HG03039 (cell line): ENCODE data around the gene CNIH2.

ENCODE experiments used
- ATAC-seq: cut with Tn5 transposase; IDR thresholded peaks from one replicate; pipeline ENCODE4 v1.9.1; 2021; ENCODE audit warnings: mild to moderate bottlenecking, moderate library complexity; ENCODE audit not compliant: unreplicated experiment

The CNIH2 gene

DNA sequence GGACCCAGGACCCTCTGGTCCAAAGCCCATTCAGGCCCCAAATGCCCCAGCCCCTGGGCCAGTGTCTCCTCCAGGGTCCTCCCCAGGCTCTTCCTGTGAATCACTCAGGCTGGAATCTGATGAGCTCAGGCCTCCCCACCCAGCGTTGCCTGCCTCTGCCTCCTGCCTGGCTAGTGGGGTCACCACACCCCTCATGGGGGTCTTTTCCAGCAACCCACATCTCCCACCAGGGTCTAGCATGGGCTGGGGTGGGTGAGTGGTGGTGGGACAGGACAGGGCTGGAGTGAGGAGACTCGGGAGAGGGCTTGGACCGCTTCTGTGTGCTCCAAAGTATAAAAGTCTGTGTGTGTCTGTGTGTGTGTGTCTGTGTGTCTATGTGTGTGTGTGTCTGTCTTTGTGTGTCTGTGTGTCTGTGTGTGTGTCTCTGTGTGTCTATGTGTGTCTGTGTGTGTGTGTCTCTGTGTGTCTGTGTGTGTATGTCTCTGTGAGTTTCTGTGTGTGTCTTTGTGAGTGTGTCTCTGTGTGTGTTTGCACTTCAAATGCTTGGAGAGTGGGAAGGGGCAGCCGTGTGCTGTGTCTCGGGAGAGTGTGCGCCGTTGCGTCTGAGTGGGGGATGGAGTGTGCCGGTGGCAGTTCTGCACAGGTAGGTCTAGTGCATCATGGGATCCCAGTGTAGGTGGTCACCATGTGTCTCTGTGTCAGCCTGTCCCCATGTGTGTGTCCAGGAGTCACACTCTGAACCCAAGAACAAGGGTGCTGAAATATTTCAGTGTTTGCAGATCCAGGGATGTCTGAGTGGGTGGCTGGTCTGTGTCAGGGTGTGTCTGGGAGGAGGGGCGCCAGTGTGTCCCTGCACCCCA lies 49.4 kb downstream of the CNIH2 start:
- no peak for ATAC-seq

DNA sequence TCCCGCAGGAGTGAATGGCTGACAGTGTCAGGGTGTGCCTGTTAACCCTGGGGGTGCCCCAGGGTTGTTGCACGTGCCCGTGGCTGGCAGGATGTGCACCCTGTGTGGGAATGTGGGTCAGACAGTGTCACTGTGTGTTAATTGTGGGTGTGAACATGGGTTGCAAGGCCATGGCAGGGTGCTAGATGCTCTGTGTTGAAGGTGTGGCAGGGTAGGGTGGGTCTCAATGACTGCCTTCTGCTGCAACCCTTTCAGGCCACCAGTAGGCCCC lies 50.0 kb downstream of the CNIH2 start:
- no peak for ATAC-seq

DNA sequence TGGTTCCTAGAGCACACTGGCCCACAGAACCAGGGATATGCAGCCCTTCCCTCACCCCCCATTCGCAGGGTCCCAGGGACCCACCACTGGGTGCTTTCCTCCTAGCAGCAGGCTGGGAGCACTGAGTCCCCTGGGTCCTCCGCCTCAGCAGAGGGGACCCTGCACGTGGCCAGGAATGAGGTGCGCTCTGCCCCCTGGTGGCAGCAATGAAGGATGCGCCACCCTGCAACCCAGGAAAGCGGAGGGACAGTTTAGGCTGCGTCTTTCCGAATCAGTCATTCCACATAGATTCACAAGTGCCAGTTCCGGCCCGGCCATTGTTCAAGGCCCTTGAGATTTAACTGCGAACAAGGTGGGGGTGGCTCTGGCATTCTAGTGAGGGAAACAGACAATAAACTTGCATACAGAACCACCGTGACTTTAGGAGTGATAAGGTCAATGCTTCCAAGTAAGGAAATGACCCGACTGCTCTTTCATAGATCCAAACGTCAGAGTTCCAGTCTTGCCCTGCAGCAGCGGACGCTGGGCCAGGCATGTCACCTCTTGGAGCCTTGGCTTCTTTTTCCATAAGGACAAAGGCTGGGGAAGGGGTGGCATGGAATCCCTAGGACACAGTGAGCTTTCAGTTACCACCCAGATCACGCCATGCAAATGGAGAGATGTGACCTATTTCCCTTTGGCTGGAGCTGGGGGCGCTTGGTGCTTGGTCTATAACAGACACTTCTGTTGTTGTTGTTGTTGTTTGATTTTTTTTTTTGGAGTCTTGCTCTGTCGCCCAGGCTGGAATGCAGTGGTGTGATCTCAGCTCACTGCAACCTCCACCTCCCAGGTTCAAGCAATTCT lies 50.5 kb downstream of the CNIH2 start:
- ATAC-seq = no peak

DNA sequence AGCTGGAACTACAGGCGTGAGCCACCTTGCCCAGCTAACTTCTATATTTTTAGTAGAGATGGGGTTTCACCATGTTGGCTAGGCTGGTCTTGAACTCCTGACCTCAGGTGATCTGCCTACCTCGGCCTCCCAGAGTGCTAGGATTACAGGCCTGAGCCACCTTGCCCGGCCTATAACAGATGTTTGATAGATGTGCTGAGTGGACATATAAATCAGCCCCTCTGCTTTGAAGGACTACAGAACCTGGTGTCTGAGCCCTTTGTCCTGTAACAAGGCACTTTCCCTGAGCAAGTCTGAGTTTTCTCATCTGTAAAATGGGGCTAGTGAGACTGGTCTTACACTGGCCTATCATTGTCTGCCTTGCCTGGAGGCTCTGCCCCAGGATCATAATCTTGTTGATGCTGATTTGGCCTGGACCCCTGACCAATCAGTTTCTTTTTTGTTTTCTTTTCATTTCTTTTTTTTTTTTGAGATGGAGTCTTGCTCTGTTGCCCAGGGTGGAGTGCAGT lies 51.2 kb downstream of the CNIH2 start:
- no peak for ATAC-seq

DNA sequence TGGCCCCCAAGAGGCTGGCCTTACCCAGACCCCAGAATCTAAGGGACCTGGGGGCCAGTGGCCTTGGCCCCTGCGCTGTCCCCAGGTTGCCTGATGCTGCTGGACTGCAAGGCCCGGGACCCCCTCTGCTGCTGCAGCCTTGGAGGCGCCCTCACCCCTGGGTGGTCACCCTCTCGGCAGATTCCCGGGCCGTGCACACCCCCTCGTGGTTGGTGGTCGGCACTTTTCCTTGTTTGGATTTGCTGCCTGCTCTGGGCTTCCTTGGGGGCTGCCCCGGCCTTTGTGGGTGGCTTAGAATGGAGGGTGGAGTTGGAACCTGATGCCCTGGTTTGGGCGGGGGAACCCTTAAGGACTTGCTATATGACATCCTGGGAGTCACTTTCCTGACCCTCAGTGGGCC lies 53.0 kb downstream of the CNIH2 start:
- ATAC-seq = no peak

DNA sequence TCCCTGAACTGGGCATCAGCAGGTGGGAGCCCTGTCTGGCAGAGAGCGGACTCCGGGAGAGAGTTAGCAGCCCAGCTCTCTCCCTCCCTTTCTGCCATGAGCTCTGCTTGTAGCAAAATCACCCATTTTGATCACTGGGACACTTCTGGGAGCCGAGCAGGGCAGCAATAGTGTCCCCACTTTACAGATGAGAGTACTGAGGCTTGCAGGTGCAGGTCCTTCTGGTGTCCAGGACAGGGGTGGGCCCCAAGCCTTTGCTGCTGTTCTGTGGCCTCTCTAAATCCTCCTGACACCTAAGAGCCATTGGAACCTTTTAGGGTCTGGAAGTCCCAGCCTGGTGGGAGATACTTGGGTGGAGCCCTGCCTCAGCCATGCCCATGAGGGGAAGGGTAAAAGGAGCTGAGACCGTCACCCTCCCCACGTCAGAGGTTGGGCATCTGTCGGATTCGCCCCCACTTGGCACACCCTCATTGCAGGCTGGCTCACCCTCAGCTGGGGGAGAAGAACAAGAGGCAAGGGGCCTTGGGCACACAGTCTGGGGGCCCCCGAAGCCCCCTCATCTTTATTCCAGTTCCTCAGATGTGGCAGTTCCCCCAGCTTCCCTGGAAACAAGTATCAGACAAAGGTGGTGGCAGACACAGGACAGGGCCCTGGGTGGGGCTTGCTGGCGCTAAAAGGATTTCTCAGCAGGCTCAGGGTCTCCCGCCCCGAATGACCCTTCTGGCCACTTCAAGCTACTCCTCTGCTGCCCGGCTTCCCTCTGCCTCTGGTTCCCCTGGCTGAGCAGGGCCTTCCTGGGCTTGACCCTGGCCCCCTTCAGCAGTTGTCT lies 53.8 kb downstream of the CNIH2 start:
- no peak for ATAC-seq

DNA sequence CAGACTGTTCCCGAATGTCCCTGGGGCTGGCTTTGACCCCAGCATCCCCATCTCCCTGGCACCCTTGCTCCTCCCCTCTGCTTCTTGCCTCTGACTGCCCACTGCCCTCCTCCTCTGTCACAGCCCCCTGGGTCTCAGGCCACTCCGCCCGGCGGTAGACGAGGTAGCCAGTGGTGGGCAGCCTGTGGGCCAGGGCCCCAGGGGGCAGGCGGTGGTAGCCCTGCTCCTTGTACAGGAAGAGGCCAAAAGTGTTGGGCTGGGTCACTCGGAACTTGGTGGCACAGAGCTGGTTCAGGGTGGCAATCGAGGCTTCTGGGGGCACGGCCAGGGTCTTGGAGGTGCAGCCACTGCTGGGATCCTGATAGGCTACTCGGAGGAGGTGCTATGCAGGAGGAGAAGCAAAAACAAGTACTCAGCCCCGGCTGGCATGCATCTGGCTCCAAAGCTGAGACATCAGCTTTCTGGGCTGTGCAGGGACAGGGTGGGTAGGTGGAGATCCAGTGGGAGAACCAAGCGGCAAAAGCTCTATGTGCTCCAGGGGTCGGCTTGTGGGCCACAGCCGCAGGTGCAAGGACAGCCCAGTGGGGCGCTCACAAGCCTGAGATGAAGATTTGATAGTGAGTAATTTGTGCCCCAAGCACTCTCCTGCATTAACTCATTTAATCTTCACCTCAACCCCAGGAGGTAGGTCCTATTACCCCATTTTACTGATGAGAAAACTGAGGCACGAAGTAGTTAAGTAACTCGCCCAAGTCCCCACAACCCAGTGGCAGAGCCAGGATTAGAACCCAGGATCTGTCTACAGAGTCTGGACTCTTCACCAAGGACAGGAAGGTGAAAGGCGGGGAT lies 54.6 kb downstream of the CNIH2 start:
- ATAC-seq = no peak

DNA sequence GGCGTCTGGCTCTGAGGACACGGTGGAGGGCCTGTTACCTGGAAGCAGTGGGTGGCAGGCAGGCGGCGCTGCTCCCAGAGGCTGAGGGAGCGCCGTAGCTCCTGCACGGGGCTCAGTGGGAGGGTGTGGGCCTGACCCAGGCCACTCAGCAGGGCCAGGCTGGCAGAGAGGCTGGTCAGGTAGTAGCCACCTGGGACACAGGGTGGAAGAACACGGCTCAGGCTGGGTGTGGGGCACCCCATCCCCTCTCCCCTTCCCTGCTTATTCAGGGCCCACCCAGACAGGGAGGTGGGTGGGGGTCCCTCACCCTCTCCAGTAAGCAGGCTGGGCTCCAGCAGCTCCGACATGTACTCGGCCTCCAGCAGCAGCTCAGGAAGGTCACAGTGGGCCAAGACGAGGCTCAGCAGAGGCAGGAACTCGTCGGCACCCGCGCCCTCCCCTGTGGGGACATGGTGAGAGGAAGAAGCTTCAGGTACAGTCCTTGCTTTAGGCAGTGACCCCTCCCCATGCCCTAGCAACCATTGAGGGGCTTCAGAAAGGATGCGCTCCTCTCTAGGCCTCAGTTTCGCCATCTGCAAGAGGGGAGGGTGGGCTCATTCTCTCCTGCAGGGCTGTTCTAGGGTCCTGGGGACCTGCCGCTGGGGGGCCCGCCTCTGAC lies 55.4 kb downstream of the CNIH2 start:
- ATAC-seq = no peak
